Measurements from ENCODE around the gene NINL. TPM values are rescaled to one million over a fixed set of nuclear protein-coding genes. Genes with fewer than 3 reads are reported as not detected.

NINL gene
- polyA plus RNA-seq, 4 donors = 1.1 to 30.8 (median 5.5) TPM

GRCh38 chr20:25511183-25511582, 74.1 kb downstream of the NINL start:
- Histone ChIP-seq H3K4me3 (ENCODE audit: low read depth in 1 of 3, low read length in 3 of 3) (no peak overlapping the region), H3K36me3 (ENCODE audit: control insufficient read depth in 3 of 3, insufficient read depth in 2 of 3, low read depth in 1 of 3, low read length in 3 of 3) (peaks cover 0 to 54% (median 0%) of the 10 kb centered on the region in 3 donors), H3K27me3 (ENCODE audit: control insufficient read depth in 3 of 3, insufficient read depth in 3 of 3, low read length in 3 of 3) (no peaks in the 10 kb centered on the region), H3K4me1 (ENCODE audit: control insufficient read depth in 3 of 3, insufficient read depth in 2 of 3, low read depth in 1 of 3, low read length in 2 of 3) (peaks cover 0 to 24% (median 0%) of the 10 kb centered on the region in 3 donors), H3K9me3 (ENCODE audit: control insufficient read depth in 2 of 2, insufficient read depth in 1 of 2, low read depth in 1 of 2, low read length in 1 of 2) (peaks cover 2 to 26% of the 10 kb centered on the region in 2 donors), H3K27ac (ENCODE audit: low read depth in 1 of 3, low read length in 2 of 3) (no peak overlapping the region)
- WGBS, 3 donors = 88 to 95% (median 95%) methylated on average over 10 of the region's 10 CpGs
- DNase-seq (no peak), FAIRE-seq (no peak)

- Histone ChIP-seq H3K4me1 (ENCODE audit: control insufficient read depth in 3 of 3, insufficient read depth in 2 of 3, low read depth in 1 of 3, low read length in 2 of 3) (peaks cover 0 to 24% (median 0%) of the 10 kb centered on the region in 3 donors), H3K27me3 (ENCODE audit: control insufficient read depth in 3 of 3, insufficient read depth in 3 of 3, low read length in 3 of 3) (no peaks in the 10 kb centered on the region), H3K4me3 (ENCODE audit: low read depth in 1 of 3, low read length in 3 of 3) (no peak overlapping the region), H3K27ac (ENCODE audit: low read depth in 1 of 3, low read length in 2 of 3) (no peak overlapping the region), H3K36me3 (ENCODE audit: control insufficient read depth in 3 of 3, insufficient read depth in 2 of 3, low read depth in 1 of 3, low read length in 3 of 3) (peaks cover 0 to 51% (median 0%) of the 10 kb centered on the region in 3 donors), H3K9me3 (ENCODE audit: control insufficient read depth in 2 of 2, insufficient read depth in 1 of 2, low read depth in 1 of 2, low read length in 1 of 2) (peaks cover 2 to 22% of the 10 kb centered on the region in 2 donors)
- FAIRE-seq (no peak), DNase-seq (no peak)
- 89 to 94% (median 91%) methylated on average over 7 of the region's 7 CpGs for WGBS, 3 donors
Observed at GRCh38 chr20:25510721-25511120, 74.6 kb downstream of the NINL start.

GRCh38 chr20:25510202-25510601, 75.1 kb downstream of the NINL start:
- H3K36me3 ChIP-seq (ENCODE audit: control insufficient read depth in 3 of 3, insufficient read depth in 2 of 3, low read depth in 1 of 3, low read length in 3 of 3) = peaks cover 0 to 47% (median 0%) of the 10 kb centered on the region in 3 donors
- no peak overlapping the region for H3K27ac ChIP-seq (ENCODE audit: low read depth in 1 of 3, low read length in 2 of 3)
- no peak overlapping the region for H3K4me3 ChIP-seq (ENCODE audit: low read depth in 1 of 3, low read length in 3 of 3)
- no peak for FAIRE-seq
- H3K27me3 ChIP-seq (ENCODE audit: control insufficient read depth in 3 of 3, insufficient read depth in 3 of 3, low read length in 3 of 3) = no peaks in the 10 kb centered on the region
- peaks cover 0 to 24% (median 0%) of the 10 kb centered on the region in 3 donors for H3K4me1 ChIP-seq (ENCODE audit: control insufficient read depth in 3 of 3, insufficient read depth in 2 of 3, low read depth in 1 of 3, low read length in 2 of 3)
- peaks cover 2 to 17% of the 10 kb centered on the region in 2 donors for H3K9me3 ChIP-seq (ENCODE audit: control insufficient read depth in 2 of 2, insufficient read depth in 1 of 2, low read depth in 1 of 2, low read length in 1 of 2)
- WGBS, 3 donors = 92 to 93% (median 93%) methylated on average over 8 of the region's 8 CpGs
- peak in 1 of 2 donors; percentile 16 for DNase-seq

GRCh38 chr20:25509084-25509483, 76.2 kb downstream of the NINL start:
- Histone ChIP-seq H3K4me1 (ENCODE audit: control insufficient read depth in 3 of 3, insufficient read depth in 2 of 3, low read depth in 1 of 3, low read length in 2 of 3) (peaks cover 0 to 24% (median 0%) of the 10 kb centered on the region in 3 donors), H3K27ac (ENCODE audit: low read depth in 1 of 3, low read length in 2 of 3) (peak overlapping the region in 1 of 3 donors; percentile 93), H3K27me3 (ENCODE audit: control insufficient read depth in 3 of 3, insufficient read depth in 3 of 3, low read length in 3 of 3) (no peaks in the 10 kb centered on the region), H3K36me3 (ENCODE audit: control insufficient read depth in 3 of 3, insufficient read depth in 2 of 3, low read depth in 1 of 3, low read length in 3 of 3) (peaks cover 0 to 47% (median 0%) of the 10 kb centered on the region in 3 donors), H3K4me3 (ENCODE audit: low read depth in 1 of 3, low read length in 3 of 3) (no peak overlapping the region), H3K9me3 (ENCODE audit: control insufficient read depth in 2 of 2, insufficient read depth in 1 of 2, low read depth in 1 of 2, low read length in 1 of 2) (peaks cover 0 to 6% of the 10 kb centered on the region in 2 donors)
- no peak for FAIRE-seq
- WGBS, 3 donors = 93 to 94% (median 93%) methylated on average over 5 of the region's 5 CpGs
- DNase-seq = no peak

- Histone ChIP-seq H3K27me3 (ENCODE audit: control insufficient read depth in 3 of 3, insufficient read depth in 3 of 3, low read length in 3 of 3) (no peaks in the 10 kb centered on the region), H3K4me3 (ENCODE audit: low read depth in 1 of 3, low read length in 3 of 3) (no peak overlapping the region), H3K9me3 (ENCODE audit: control insufficient read depth in 2 of 2, insufficient read depth in 1 of 2, low read depth in 1 of 2, low read length in 1 of 2) (no peaks in the 10 kb centered on the region), H3K36me3 (ENCODE audit: control insufficient read depth in 3 of 3, insufficient read depth in 2 of 3, low read depth in 1 of 3, low read length in 3 of 3) (peaks cover 0 to 53% (median 0%) of the 10 kb centered on the region in 3 donors), H3K4me1 (ENCODE audit: control insufficient read depth in 3 of 3, insufficient read depth in 2 of 3, low read depth in 1 of 3, low read length in 2 of 3) (peaks cover 0 to 24% (median 0%) of the 10 kb centered on the region in 3 donors), H3K27ac (ENCODE audit: low read depth in 1 of 3, low read length in 2 of 3) (peak overlapping the region; percentile 35 to 93 (median 80))
- DNase-seq = peak; percentile 94 to 95
- WGBS, 3 donors = 51 to 66% (median 59%) methylated on average over 10 of the region's 10 CpGs
- FAIRE-seq = no peak
Observed at GRCh38 chr20:25508083-25508770, 77.1 kb downstream of the NINL start.

GRCh38 chr20:25507385-25508082, 77.8 kb downstream of the NINL start:
- FAIRE-seq (no peak), DNase-seq (peak in 1 of 2 donors; percentile 77)
- Histone ChIP-seq H3K27ac (ENCODE audit: low read depth in 1 of 3, low read length in 2 of 3) (peak overlapping the region; percentile 35 to 93 (median 80)), H3K4me3 (ENCODE audit: low read depth in 1 of 3, low read length in 3 of 3) (no peak overlapping the region), H3K9me3 (ENCODE audit: control insufficient read depth in 2 of 2, insufficient read depth in 1 of 2, low read depth in 1 of 2, low read length in 1 of 2) (no peaks in the 10 kb centered on the region), H3K27me3 (ENCODE audit: control insufficient read depth in 3 of 3, insufficient read depth in 3 of 3, low read length in 3 of 3) (no peaks in the 10 kb centered on the region), H3K36me3 (ENCODE audit: control insufficient read depth in 3 of 3, insufficient read depth in 2 of 3, low read depth in 1 of 3, low read length in 3 of 3) (peaks cover 0 to 54% (median 0%) of the 10 kb centered on the region in 3 donors), H3K4me1 (ENCODE audit: control insufficient read depth in 3 of 3, insufficient read depth in 2 of 3, low read depth in 1 of 3, low read length in 2 of 3) (peaks cover 0 to 24% (median 0%) of the 10 kb centered on the region in 3 donors)
- WGBS, 3 donors = 18 to 63% (median 28%) methylated on average over 8 of the region's 8 CpGs

GRCh38 chr20:25504366-25505135, 80.8 kb downstream of the NINL start:
- H3K4me1 ChIP-seq (ENCODE audit: control insufficient read depth in 3 of 3, insufficient read depth in 2 of 3, low read depth in 1 of 3, low read length in 2 of 3) = peaks cover 0 to 24% (median 0%) of the 10 kb centered on the region in 3 donors
- DNase-seq (no peak), FAIRE-seq (no peak)
- H3K27ac ChIP-seq (ENCODE audit: low read depth in 1 of 3, low read length in 2 of 3) = no peak overlapping the region
- peaks cover 0 to 48% (median 0%) of the 10 kb centered on the region in 3 donors for H3K36me3 ChIP-seq (ENCODE audit: control insufficient read depth in 3 of 3, insufficient read depth in 2 of 3, low read depth in 1 of 3, low read length in 3 of 3)
- H3K27me3 ChIP-seq (ENCODE audit: control insufficient read depth in 3 of 3, insufficient read depth in 3 of 3, low read length in 3 of 3) = no peaks in the 10 kb centered on the region
- no peaks in the 10 kb centered on the region for H3K9me3 ChIP-seq (ENCODE audit: control insufficient read depth in 2 of 2, insufficient read depth in 1 of 2, low read depth in 1 of 2, low read length in 1 of 2)
- 89 to 95% (median 92%) methylated on average over 15 of the region's 15 CpGs for WGBS, 3 donors
- no peak overlapping the region for H3K4me3 ChIP-seq (ENCODE audit: low read depth in 1 of 3, low read length in 3 of 3)

- Histone ChIP-seq H3K4me3 (ENCODE audit: low read depth in 1 of 3, low read length in 3 of 3) (no peak overlapping the region), H3K9me3 (ENCODE audit: control insufficient read depth in 2 of 2, insufficient read depth in 1 of 2, low read depth in 1 of 2, low read length in 1 of 2) (no peaks in the 10 kb centered on the region), H3K36me3 (ENCODE audit: control insufficient read depth in 3 of 3, insufficient read depth in 2 of 3, low read depth in 1 of 3, low read length in 3 of 3) (peaks cover 0 to 48% (median 0%) of the 10 kb centered on the region in 3 donors), H3K27me3 (ENCODE audit: control insufficient read depth in 3 of 3, insufficient read depth in 3 of 3, low read length in 3 of 3) (no peaks in the 10 kb centered on the region), H3K27ac (ENCODE audit: low read depth in 1 of 3, low read length in 2 of 3) (no peak overlapping the region), H3K4me1 (ENCODE audit: control insufficient read depth in 3 of 3, insufficient read depth in 2 of 3, low read depth in 1 of 3, low read length in 2 of 3) (peaks cover 0 to 21% (median 0%) of the 10 kb centered on the region in 3 donors)
- DNase-seq (no peak), FAIRE-seq (no peak)
- WGBS, 3 donors = 87 to 92% (median 90%) methylated on average over 12 of the region's 12 CpGs
Observed at GRCh38 chr20:25503936-25504335, 81.4 kb downstream of the NINL start.

All from small intestine (tissue), 7 donors.